VCaP (cell line): ENCODE results near the gene IER5L.
"Not testable (repeated sequence)": the region's sequence is repeated elsewhere in the genome, so short reads cannot be mapped to it uniquely, and the experiment has no call there.

ENCODE experiments used
- H3K27ac ChIP-seq: fragments of 450-650 bp; 2 replicates; pipeline ENCODE4 v1.5.1; 2017
- CTCF ChIP-seq: fragments of 450-650 bp; conservative IDR thresholded peaks from 2 replicates; pipeline ENCODE4 v1.5.1; 2017; ENCODE audit warnings: mild to moderate bottlenecking, moderate library complexity

Gene IER5L

GRCh38 chr9:129165198-129165597, 12.9 kb downstream of the IER5L start:
- no peak overlapping the region for H3K27ac ChIP-seq
- TF ChIP-seq CTCF = no peak

GRCh38 chr9:129164246-129164930, 13.7 kb downstream of the IER5L start:
- no peak overlapping the region for H3K27ac ChIP-seq
- TF ChIP-seq CTCF = no peak

GRCh38 chr9:129163753-129164152, 14.3 kb downstream of the IER5L start:
- TF ChIP-seq CTCF = no peak
- no peak overlapping the region for H3K27ac ChIP-seq

- not testable (repeated sequence) for H3K27ac ChIP-seq
Measured at GRCh38 chr9:129163198-129163670, 14.8 kb downstream of the IER5L start.

GRCh38 chr9:129162497-129163197, 15.4 kb downstream of the IER5L start:
- no peak for TF ChIP-seq CTCF
- no peak overlapping the region for H3K27ac ChIP-seq

GRCh38 chr9:129161534-129161837, 16.6 kb downstream of the IER5L start:
- H3K27ac ChIP-seq = no peak overlapping the region
- TF ChIP-seq CTCF = no peak

- no peak for TF ChIP-seq CTCF
- no peak overlapping the region for H3K27ac ChIP-seq
Measured at GRCh38 chr9:129160712-129161533, 17.1 kb downstream of the IER5L start.
